K562 (cell line): ENCODE data around the gene NDUFA3. TPM values are rescaled to one million over a fixed set of nuclear protein-coding genes. Genes with fewer than 3 reads are reported as not detected.

Experiments
- ADNP ChIP-seq: fragments of 200-800 bp; sonication (Bioruptor generic); IDR thresholded peaks from 2 replicates; pipeline ENCODE4 v1.6.1; 2016; ENCODE audit warnings: missing genetic modification characterization, missing compliant biosample characterization
- BCOR ChIP-seq: fragments of 450-650 bp; IDR thresholded peaks from 2 replicates; pipeline ENCODE4 v1.6.1; 2016
- CC2D1A ChIP-seq: fragments of 450-650 bp; IDR thresholded peaks from 2 replicates; pipeline ENCODE4 v1.6.1; 2017; ENCODE audit warnings: mild to moderate bottlenecking
- CHD4 ChIP-seq: fragments of 200-600 bp; sonication (generic); IDR thresholded peaks from 3 replicates; pipeline ENCODE4 v1.6.1; 2012; ENCODE audit warnings: low read depth, mild to moderate bottlenecking, mixed read lengths, low read length, inconsistent platforms; ENCODE audit not compliant: insufficient read depth, insufficient replicate concordance, poor library complexity, severe bottlenecking
- DMBX1 ChIP-seq: fragments of 250-450 bp; sonication (Bioruptor Pico); IDR thresholded peaks from 2 replicates; pipeline ENCODE4 v1.8.0; 2022; ENCODE audit warnings: inconsistent platforms, mild to moderate bottlenecking, moderate library complexity, borderline replicate concordance
- E2F3 ChIP-seq: fragments of 250-450 bp; sonication (Bioruptor Pico); IDR thresholded peaks from 2 replicates; pipeline ENCODE4 v1.4.0; 2020; ENCODE audit warnings: mild to moderate bottlenecking
- EP400 ChIP-seq: fragments of 450-650 bp; IDR thresholded peaks from 2 replicates; pipeline ENCODE4 v1.6.1; 2017; ENCODE audit warnings: antibody characterized with exemption, mild to moderate bottlenecking, moderate library complexity
- HCFC1 ChIP-seq: IDR thresholded peaks from 2 replicates; pipeline ENCODE4 v1.6.1; 2012; ENCODE audit warnings: low read depth, low read length, improper control_type of control experiment
- HDGF ChIP-seq: fragments of 450-650 bp; IDR thresholded peaks from 2 replicates; pipeline ENCODE4 v1.6.1; 2016
- L3MBTL2 ChIP-seq: fragments of 450-650 bp; IDR thresholded peaks from 2 replicates; pipeline ENCODE4 v1.6.1; 2016; ENCODE audit warnings: mild to moderate bottlenecking, moderate library complexity
- MAZ ChIP-seq, 2 experiments: fragments of 450-650 bp in 1 of 2; sonication (generic) in 1 of 2; formaldehyde crosslinking; IDR thresholded peaks in 1 of 2; conservative IDR thresholded peaks in 1 of 2; 2 replicates each; pipeline versions ENCODE4 v1.4.0 to v1.5.0; 2020; ENCODE audit warnings: mild to moderate bottlenecking in 1 of 2, missing genetic modification reagents in 1 of 2
- NCOA4 ChIP-seq: fragments of 450-650 bp; IDR thresholded peaks from 2 replicates; pipeline ENCODE4 v1.6.1; 2018; ENCODE audit warnings: mild to moderate bottlenecking; ENCODE audit not compliant: partially characterized antibody
- PHF20 ChIP-seq: fragments of 450-650 bp; IDR thresholded peaks from 2 replicates; pipeline ENCODE4 v1.6.1; 2018; ENCODE audit not compliant: partially characterized antibody
- PRDM10 ChIP-seq: fragments of 450-650 bp; IDR thresholded peaks from 2 replicates; pipeline ENCODE4 v1.6.1; 2018; ENCODE audit not compliant: partially characterized antibody
- PTBP1 ChIP-seq: fragments of 200-400 bp; formaldehyde crosslinking; IDR thresholded peaks from 2 replicates; pipeline ENCODE4 v1.6.1; 2017; ENCODE audit warnings: low read depth, low read length
- RBM25 ChIP-seq: fragments of 200-400 bp; formaldehyde crosslinking; IDR thresholded peaks from 2 replicates; pipeline ENCODE4 v1.6.1; 2018; ENCODE audit warnings: low read length, low read depth, moderate library complexity; ENCODE audit not compliant: severe bottlenecking
- RCOR1 ChIP-seq, 2 experiments: IDR thresholded peaks; 2 replicates each; pipeline ENCODE4 v1.6.1; 2012; ENCODE audit warnings: low read depth in 2 of 2, low read length in 2 of 2, borderline replicate concordance in 1 of 2, improper control_type of control experiment in 1 of 2
- TAF7 ChIP-seq: fragments of 450-650 bp; IDR thresholded peaks from 2 replicates; pipeline ENCODE4 v1.6.1; 2016; ENCODE audit warnings: missing genetic modification characterization, missing compliant biosample characterization
- TOE1 ChIP-seq, 2 experiments: fragments of 450-650 bp in 1 of 2; sonication (generic) in 1 of 2; formaldehyde crosslinking in 1 of 2; IDR thresholded peaks; 2 replicates each; pipeline versions ENCODE4 v1.7.1 to v1.8.0; 2016 to 2022; ENCODE audit warnings: borderline replicate concordance in 2 of 2, mild to moderate bottlenecking in 2 of 2, antibody characterized with exemption in 1 of 2, inconsistent platforms in 1 of 2, low read depth in 1 of 2, missing genetic modification reagents in 1 of 2, moderate library complexity in 1 of 2
- ZNF395 ChIP-seq: fragments of 200-800 bp; sonication (Bioruptor generic); IDR thresholded peaks from 2 replicates; pipeline ENCODE4 v1.6.1; 2017; ENCODE audit warnings: missing genetic modification characterization, missing compliant biosample characterization
- ZNF551 ChIP-seq: fragments of 250-450 bp; sonication (Bioruptor Pico); IDR thresholded peaks from 2 replicates; pipeline ENCODE4 v1.5.0; 2021; ENCODE audit warnings: mild to moderate bottlenecking, moderate library complexity
- ZNF584 ChIP-seq: fragments of 200-800 bp; sonication (Bioruptor generic); IDR thresholded peaks from 2 replicates; pipeline ENCODE4 v1.6.1; 2016; ENCODE audit warnings: low read depth, mild to moderate bottlenecking, missing genetic modification characterization, missing compliant biosample characterization
- polyA plus RNA-seq, 8 experiments: library from polyadenylated mRNA; depleted of rRNA in 4 of 8; stranded (reverse) in 5 of 8; unstranded in 3 of 8; fragments of >200 nt; fragmentation: Nextera tagmentation in 2 of 8; fragmentation: Illumina TruSeq in 1 of 8; extraction: Ambion mirVana in 2 of 8; extraction: Trizol in 1 of 8; gene quantifications; 2 replicates each; pipeline versions ENCODE4 v1.2.1 to v1.2.3, GENCODE V29; 2011 to 2014; ENCODE audit warnings: inconsistent platforms in 1 of 8, missing spikeins in 1 of 8
- total RNA-seq, 7 experiments: library from RNA; depleted of rRNA in 6 of 7; stranded (reverse); fragments of >200 nt in 6 of 7; fragmentation: Illumina TruSeq in 2 of 7; extraction: Trizol in 2 of 7; gene quantifications; 2 replicates each; pipeline versions ENCODE4 v1.2.1 to v1.2.3, GENCODE V29; 2011 to 2021; ENCODE audit warnings: low replicate concordance in 1 of 7
- TF ChIP-seq, protein P1 (sequence below): fragments of 250-450 bp; sonication (Bioruptor Pico); IDR thresholded peaks from 2 replicates; pipeline ENCODE4 v1.9.0; 2021; ENCODE audit warnings: mild to moderate bottlenecking

NDUFA3 gene
- total and polyA plus RNA-seq, 9 of the 15 experiments (the other 6 are each of a cell fraction or from before 2014, with no cell fraction given), result 39.2 to 279 (median 138) TPM

GRCh38 chr19:54102421-54103169, at the start of gene NDUFA3 (continued):
- peak; percentile 97 to 99 for TF ChIP-seq RCOR1 (IDR thresholded peaks at IDR 0.05; ENCODE audit: borderline replicate concordance in 1 of 2, low read depth in 2 of 2, low read length in 2 of 2)
- TF ChIP-seq CC2D1A, result peak; percentile 87; the same call in 1 of the 2 replicates
- TF ChIP-seq EP400, result peak; percentile 70; the same call in 1 of the 2 replicates
- peak; percentile 61 for TF ChIP-seq DMBX1 (CRISPR knock-in tag)
- TF ChIP-seq RBM25, result peak; percentile 97
- peak; percentile 92 for TF ChIP-seq PTBP1
- TF ChIP-seq HDGF, result peak; percentile 100; the same call in 1 of the 2 replicates
- TF ChIP-seq, protein P1, sequence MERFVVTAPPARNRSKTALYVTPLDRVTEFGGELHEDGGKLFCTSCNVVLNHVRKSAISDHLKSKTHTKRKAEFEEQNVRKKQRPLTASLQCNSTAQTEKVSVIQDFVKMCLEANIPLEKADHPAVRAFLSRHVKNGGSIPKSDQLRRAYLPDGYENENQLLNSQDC, result 0 out of 2 replicates have a peak, but pooled peaks have one; percentile 71
- TF ChIP-seq ADNP, result peak; percentile 100
- TF ChIP-seq PRDM10, result peak; percentile 36
- TF ChIP-seq TOE1 (IDR thresholded peaks at IDR 0.05; ENCODE audit: borderline replicate concordance), result peak; percentile 31; the same call in 1 of the 2 replicates
- no peak for TF ChIP-seq TOE1 (CRISPR knock-in tag; IDR thresholded peaks at IDR 0.05; ENCODE audit: borderline replicate concordance, low read depth)
- peak; percentile 99 for TF ChIP-seq HCFC1
- TF ChIP-seq ZNF395 (CRISPR knock-in tag), result peak; percentile 77; the same call in 1 of the 2 replicates
- peak; percentile 100 for TF ChIP-seq BCOR
- TF ChIP-seq CHD4, result peak; percentile 100
- TF ChIP-seq ZNF551 (CRISPR knock-in tag), result no peak
- peak; percentile 47; the same call in 1 of the 2 replicates for TF ChIP-seq L3MBTL2
- no peak for TF ChIP-seq ZNF584 (CRISPR knock-in tag)
- peak; percentile 90 for TF ChIP-seq PHF20
- peak; percentile 52 to 55; a peak in 2 of 4 replicates for TF ChIP-seq MAZ (CRISPR knock-in tag; conservative IDR thresholded peaks at IDR 0.05 in 1 of 2, IDR thresholded peaks at IDR 0.05 in 1 of 2)
- peak; percentile 66 for TF ChIP-seq TAF7
- TF ChIP-seq E2F3, result no peak
- peak; percentile 68 for TF ChIP-seq NCOA4
